Stimulated activated effector memory CD8-positive, alpha-beta T cell treated with anti-CD3 and anti-CD28 coated beads, Interleukin-12 subunit alpha, Interleukin-12 subunit beta, amount 100 ng/mL, for 72 hours (primary cell): ENCODE results near the gene EVC.

Source experiments
- ATAC-seq: fragments of 150-1000 bp; cut with Tn5 transposase; 2 replicates; pipeline ENCODE4 v1.10.0; 2021
- DNase-seq, 2 donors: peaks; one replicate each; pipeline ENCODE4 v3.0.0; 2021 to 2022; ENCODE audit warnings: low spot score in 2 of 2
- H3K27ac Mint-ChIP-seq: one replicate; pipeline ENCODE4 v1.8.0; 2022; ENCODE audit warnings: mild to moderate bottlenecking, mixed read lengths
- H3K36me3 Mint-ChIP-seq: one replicate; pipeline ENCODE4 v1.8.0; 2022; ENCODE audit warnings: mild to moderate bottlenecking, mixed read lengths
- H3K4me1 Mint-ChIP-seq: one replicate; pipeline ENCODE4 v1.8.0; 2022; ENCODE audit warnings: mixed read lengths
- H3K4me3 Mint-ChIP-seq: one replicate; pipeline ENCODE4 v1.8.0; 2022; ENCODE audit warnings: mild to moderate bottlenecking, mixed read lengths
- H3K9me3 Mint-ChIP-seq: one replicate; pipeline ENCODE4 v1.8.0; 2022; ENCODE audit warnings: mixed read lengths

The EVC gene

GRCh38 chr4:5814421-5814820 is 103.4 kb downstream of the EVC start:
- DNase-seq (no peak), ATAC-seq (no peak)
- Mint-ChIP-seq H3K4me1 (no peaks in the 10 kb centered on the region), H3K4me3 (no peak overlapping the region), H3K36me3 (no peaks in the 10 kb centered on the region), H3K27ac (no peak overlapping the region), H3K9me3 (no peaks in the 10 kb centered on the region)

GRCh38 chr4:5815641-5816040 is 104.6 kb downstream of the EVC start:
- ATAC-seq (no peak), DNase-seq (no peak)
- H3K4me1 Mint-ChIP-seq, result no peaks in the 10 kb centered on the region
- no peak overlapping the region for H3K27ac Mint-ChIP-seq
- H3K9me3 Mint-ChIP-seq, result no peaks in the 10 kb centered on the region
- no peaks in the 10 kb centered on the region for H3K36me3 Mint-ChIP-seq
- H3K4me3 Mint-ChIP-seq, result no peak overlapping the region

- H3K27ac Mint-ChIP-seq, result no peak overlapping the region
These were observed 105.1 kb downstream of the EVC start for GRCh38 chr4:5816101-5816500.

GRCh38 chr4:5816851-5817375 is 105.9 kb downstream of the EVC start:
- no peak for ATAC-seq
- Mint-ChIP-seq H3K36me3 (no peaks in the 10 kb centered on the region), H3K27ac (no peak overlapping the region), H3K4me1 (no peaks in the 10 kb centered on the region), H3K4me3 (no peak overlapping the region), H3K9me3 (no peaks in the 10 kb centered on the region)
- DNase-seq, result no peak

More at GRCh38 chr4:5816101-5816500, 105.1 kb downstream of the EVC start:
- Mint-ChIP-seq H3K36me3 (no peaks in the 10 kb centered on the region), H3K4me1 (no peaks in the 10 kb centered on the region), H3K9me3 (no peaks in the 10 kb centered on the region), H3K4me3 (no peak overlapping the region)
- DNase-seq (no peak), ATAC-seq (no peak)

GRCh38 chr4:5821665-5822358 is 110.8 kb downstream of the EVC start:
- Mint-ChIP-seq H3K27ac (no peak overlapping the region), H3K4me3 (no peak overlapping the region), H3K36me3 (no peaks in the 10 kb centered on the region), H3K4me1 (peaks cover 3% of the 10 kb centered on the region), H3K9me3 (no peaks in the 10 kb centered on the region)
- ATAC-seq (no peak), DNase-seq (no peak)

- no peak for DNase-seq
- peaks cover 11% of the 10 kb centered on the region for H3K4me1 Mint-ChIP-seq
These were observed 111.6 kb downstream of the EVC start for GRCh38 chr4:5822619-5823018.

GRCh38 chr4:5823542-5824211 is 112.7 kb downstream of the EVC start:
- ATAC-seq, result peak; percentile 51
- peaks cover 12% of the 10 kb centered on the region for H3K4me1 Mint-ChIP-seq
- no peaks in the 10 kb centered on the region for H3K36me3 Mint-ChIP-seq
- H3K9me3 Mint-ChIP-seq, result no peaks in the 10 kb centered on the region
- no peak for DNase-seq
- H3K4me3 Mint-ChIP-seq, result no peak overlapping the region
- H3K27ac Mint-ChIP-seq, result no peak overlapping the region

More at GRCh38 chr4:5822619-5823018, 111.6 kb downstream of the EVC start:
- Mint-ChIP-seq H3K9me3 (no peaks in the 10 kb centered on the region), H3K36me3 (no peaks in the 10 kb centered on the region), H3K27ac (no peak overlapping the region), H3K4me3 (no peak overlapping the region)
- ATAC-seq, result no peak

GRCh38 chr4:5824227-5824626 is 113.2 kb downstream of the EVC start:
- H3K4me3 Mint-ChIP-seq, result no peak overlapping the region
- DNase-seq, result no peak
- H3K9me3 Mint-ChIP-seq, result no peaks in the 10 kb centered on the region
- no peaks in the 10 kb centered on the region for H3K36me3 Mint-ChIP-seq
- ATAC-seq, result no peak
- peaks cover 12% of the 10 kb centered on the region for H3K4me1 Mint-ChIP-seq
- no peak overlapping the region for H3K27ac Mint-ChIP-seq

- DNase-seq, result no peak
- Mint-ChIP-seq H3K9me3 (no peaks in the 10 kb centered on the region), H3K27ac (no peak overlapping the region), H3K4me3 (no peak overlapping the region), H3K4me1 (peaks cover 12% of the 10 kb centered on the region), H3K36me3 (no peaks in the 10 kb centered on the region)
- no peak for ATAC-seq
These were observed 113.6 kb downstream of the EVC start for GRCh38 chr4:5824635-5825034.

GRCh38 chr4:5825321-5826041 is 114.5 kb downstream of the EVC start:
- DNase-seq (no peak), ATAC-seq (no peak)
- no peak overlapping the region for H3K4me3 Mint-ChIP-seq
- no peaks in the 10 kb centered on the region for H3K36me3 Mint-ChIP-seq
- no peak overlapping the region for H3K27ac Mint-ChIP-seq
- no peaks in the 10 kb centered on the region for H3K9me3 Mint-ChIP-seq
- H3K4me1 Mint-ChIP-seq, result peaks cover 12% of the 10 kb centered on the region

- Mint-ChIP-seq H3K4me1 (peaks cover 12% of the 10 kb centered on the region), H3K27ac (no peak overlapping the region), H3K9me3 (no peaks in the 10 kb centered on the region), H3K4me3 (no peak overlapping the region), H3K36me3 (no peaks in the 10 kb centered on the region)
- peak; percentile 33 for ATAC-seq
- no peak for DNase-seq
These were observed 115.6 kb downstream of the EVC start for GRCh38 chr4:5826437-5827107.

GRCh38 chr4:5827108-5828004 is 116.4 kb downstream of the EVC start:
- H3K4me1 Mint-ChIP-seq, result peaks cover 12% of the 10 kb centered on the region
- no peak overlapping the region for H3K4me3 Mint-ChIP-seq
- no peak for ATAC-seq
- no peaks in the 10 kb centered on the region for H3K36me3 Mint-ChIP-seq
- DNase-seq, result no peak
- H3K27ac Mint-ChIP-seq, result no peak overlapping the region
- no peaks in the 10 kb centered on the region for H3K9me3 Mint-ChIP-seq

- no peak for DNase-seq
- ATAC-seq, result no peak
- H3K4me3 Mint-ChIP-seq, result no peak overlapping the region
- H3K36me3 Mint-ChIP-seq, result no peaks in the 10 kb centered on the region
- H3K4me1 Mint-ChIP-seq, result peaks cover 12% of the 10 kb centered on the region
- H3K27ac Mint-ChIP-seq, result no peak overlapping the region
- H3K9me3 Mint-ChIP-seq, result no peaks in the 10 kb centered on the region
These were observed 117.0 kb downstream of the EVC start for GRCh38 chr4:5828005-5828391.

GRCh38 chr4:5836943-5837342 is 125.9 kb downstream of the EVC start:
- no peaks in the 10 kb centered on the region for H3K36me3 Mint-ChIP-seq
- H3K9me3 Mint-ChIP-seq, result no peaks in the 10 kb centered on the region
- DNase-seq (no peak), ATAC-seq (no peak)
- no peaks in the 10 kb centered on the region for H3K4me1 Mint-ChIP-seq
- no peak overlapping the region for H3K27ac Mint-ChIP-seq
- H3K4me3 Mint-ChIP-seq, result no peak overlapping the region
